Dermis lymphatic vessel endothelial cell (primary cell): ENCODE results near the gene PHF14. TPM values are rescaled to one million over a fixed set of nuclear protein-coding genes. Genes with fewer than 3 reads are reported as not detected.

Experiments used
- total RNA-seq: library from RNA; depleted of rRNA; stranded (reverse); fragments of >200 nt; gene quantifications from 2 replicates; pipeline ENCODE4 v1.2.1, GENCODE V29; 2014

PHF14 gene, protein sequence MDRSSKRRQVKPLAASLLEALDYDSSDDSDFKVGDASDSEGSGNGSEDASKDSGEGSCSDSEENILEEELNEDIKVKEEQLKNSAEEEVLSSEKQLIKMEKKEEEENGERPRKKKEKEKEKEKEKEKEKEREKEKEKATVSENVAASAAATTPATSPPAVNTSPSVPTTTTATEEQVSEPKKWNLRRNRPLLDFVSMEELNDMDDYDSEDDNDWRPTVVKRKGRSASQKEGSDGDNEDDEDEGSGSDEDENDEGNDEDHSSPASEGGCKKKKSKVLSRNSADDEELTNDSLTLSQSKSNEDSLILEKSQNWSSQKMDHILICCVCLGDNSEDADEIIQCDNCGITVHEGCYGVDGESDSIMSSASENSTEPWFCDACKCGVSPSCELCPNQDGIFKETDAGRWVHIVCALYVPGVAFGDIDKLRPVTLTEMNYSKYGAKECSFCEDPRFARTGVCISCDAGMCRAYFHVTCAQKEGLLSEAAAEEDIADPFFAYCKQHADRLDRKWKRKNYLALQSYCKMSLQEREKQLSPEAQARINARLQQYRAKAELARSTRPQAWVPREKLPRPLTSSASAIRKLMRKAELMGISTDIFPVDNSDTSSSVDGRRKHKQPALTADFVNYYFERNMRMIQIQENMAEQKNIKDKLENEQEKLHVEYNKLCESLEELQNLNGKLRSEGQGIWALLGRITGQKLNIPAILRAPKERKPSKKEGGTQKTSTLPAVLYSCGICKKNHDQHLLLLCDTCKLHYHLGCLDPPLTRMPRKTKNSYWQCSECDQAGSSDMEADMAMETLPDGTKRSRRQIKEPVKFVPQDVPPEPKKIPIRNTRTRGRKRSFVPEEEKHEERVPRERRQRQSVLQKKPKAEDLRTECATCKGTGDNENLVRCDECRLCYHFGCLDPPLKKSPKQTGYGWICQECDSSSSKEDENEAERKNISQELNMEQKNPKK
- 23.0 and 40.7 TPM in 2 replicates for total RNA-seq

DNA sequence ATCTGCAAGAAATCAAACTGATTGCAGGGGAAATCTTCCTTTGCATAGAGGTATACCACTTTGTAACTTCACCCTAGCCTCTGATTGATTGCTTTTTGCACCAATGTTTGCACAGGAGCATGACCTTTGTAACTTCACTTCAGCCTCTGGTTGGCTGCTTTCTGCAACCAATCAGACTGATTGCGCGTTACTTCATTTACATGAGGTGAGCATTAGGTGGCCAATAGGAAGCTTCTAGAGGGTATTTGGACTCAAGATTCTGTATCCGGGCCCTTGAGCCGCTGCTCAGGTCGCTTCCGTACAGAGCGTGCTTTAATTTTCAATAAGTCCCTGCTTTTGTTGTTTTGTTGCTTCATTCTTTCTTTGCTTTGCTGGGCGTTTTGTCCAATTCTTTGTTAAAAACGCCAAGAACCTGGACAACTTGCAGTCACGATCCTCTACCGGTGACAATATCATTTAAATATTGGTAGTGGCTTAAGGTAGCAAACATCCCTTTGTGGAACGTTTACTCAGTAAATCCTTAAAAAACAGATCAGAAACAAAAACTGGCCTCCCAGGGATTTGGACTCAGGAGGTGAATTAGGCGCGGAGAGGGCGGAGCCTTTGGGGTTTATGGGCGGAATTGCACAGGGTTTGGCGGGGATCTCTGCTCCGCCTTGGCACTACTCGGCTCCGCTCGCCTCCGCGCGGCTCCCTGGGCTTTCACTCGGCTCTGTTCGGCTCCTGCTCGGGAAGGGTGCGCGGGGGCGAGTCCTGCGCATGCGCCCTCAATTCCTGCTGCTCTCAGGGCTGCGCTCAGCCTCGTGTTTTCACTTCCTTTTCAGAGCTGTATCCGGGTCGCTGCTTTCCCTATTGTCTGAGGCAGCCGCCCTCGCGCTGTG is at the start of gene PHF14:
PHF14 (plus strand) TSS at position 812 of the 881 bp plus-strand sequence. CDS start 452 bp downstream, outside the sequence.

